Endothelial cell (in vitro differentiated cells): Measurements from ENCODE around the gene GATA1. TPM values are rescaled to one million over a fixed set of nuclear protein-coding genes. Genes with fewer than 3 reads are reported as not detected.
A peak's percentile ranks its signal among the peaks of the same experiment; 100 is the strongest.

Experiments used
- DNase-seq: peaks from one replicate; pipeline ENCODE4 v3.0.0; 2021; ENCODE audit warnings: low spot score
- H3K27ac Mint-ChIP-seq: one replicate; pipeline ENCODE4 v1.8.0; 2021; ENCODE audit warnings: mixed read lengths, inconsistent platforms; ENCODE audit not compliant: unreplicated experiment
- H3K27me3 Mint-ChIP-seq: one replicate; pipeline ENCODE4 v1.8.0; 2021; ENCODE audit warnings: mild to moderate bottlenecking, moderate library complexity, mixed read lengths, inconsistent platforms; ENCODE audit not compliant: unreplicated experiment
- H3K36me3 Mint-ChIP-seq: one replicate; pipeline ENCODE4 v1.8.0; 2021; ENCODE audit warnings: mild to moderate bottlenecking, low read depth, mixed read lengths, inconsistent platforms; ENCODE audit not compliant: unreplicated experiment
- H3K4me1 Mint-ChIP-seq: one replicate; pipeline ENCODE4 v1.8.0; 2021; ENCODE audit warnings: mild to moderate bottlenecking, mixed read lengths, inconsistent platforms; ENCODE audit not compliant: unreplicated experiment
- H3K4me3 Mint-ChIP-seq: one replicate; pipeline ENCODE4 v1.8.0; 2021; ENCODE audit warnings: mild to moderate bottlenecking, mixed read lengths, inconsistent platforms; ENCODE audit not compliant: unreplicated experiment
- H3K9me3 Mint-ChIP-seq: one replicate; pipeline ENCODE4 v1.8.0; 2021; ENCODE audit warnings: mixed read lengths, inconsistent platforms; ENCODE audit not compliant: unreplicated experiment
- total RNA-seq: library from RNA; stranded (reverse); fragmentation: NEBNext Ultra II Directional; extraction: Animal tissue kit (Norgen Biotek cat#: 25700); gene quantifications from one replicate; pipeline ENCODE4 v1.2.1, GENCODE V29; 2021; ENCODE audit not compliant: unreplicated experiment
- TF ChIP-seq, protein P1 (sequence below): fragments of 200-600 bp; sonication (generic); IDR thresholded peaks from one replicate; pipeline ENCODE4 v1.5.0; 2021; ENCODE audit warnings: antibody characterized with exemption; ENCODE audit not compliant: unreplicated experiment

Gene GATA1
- total RNA-seq, 1 donor from 2014 or later: not detected

DNA sequence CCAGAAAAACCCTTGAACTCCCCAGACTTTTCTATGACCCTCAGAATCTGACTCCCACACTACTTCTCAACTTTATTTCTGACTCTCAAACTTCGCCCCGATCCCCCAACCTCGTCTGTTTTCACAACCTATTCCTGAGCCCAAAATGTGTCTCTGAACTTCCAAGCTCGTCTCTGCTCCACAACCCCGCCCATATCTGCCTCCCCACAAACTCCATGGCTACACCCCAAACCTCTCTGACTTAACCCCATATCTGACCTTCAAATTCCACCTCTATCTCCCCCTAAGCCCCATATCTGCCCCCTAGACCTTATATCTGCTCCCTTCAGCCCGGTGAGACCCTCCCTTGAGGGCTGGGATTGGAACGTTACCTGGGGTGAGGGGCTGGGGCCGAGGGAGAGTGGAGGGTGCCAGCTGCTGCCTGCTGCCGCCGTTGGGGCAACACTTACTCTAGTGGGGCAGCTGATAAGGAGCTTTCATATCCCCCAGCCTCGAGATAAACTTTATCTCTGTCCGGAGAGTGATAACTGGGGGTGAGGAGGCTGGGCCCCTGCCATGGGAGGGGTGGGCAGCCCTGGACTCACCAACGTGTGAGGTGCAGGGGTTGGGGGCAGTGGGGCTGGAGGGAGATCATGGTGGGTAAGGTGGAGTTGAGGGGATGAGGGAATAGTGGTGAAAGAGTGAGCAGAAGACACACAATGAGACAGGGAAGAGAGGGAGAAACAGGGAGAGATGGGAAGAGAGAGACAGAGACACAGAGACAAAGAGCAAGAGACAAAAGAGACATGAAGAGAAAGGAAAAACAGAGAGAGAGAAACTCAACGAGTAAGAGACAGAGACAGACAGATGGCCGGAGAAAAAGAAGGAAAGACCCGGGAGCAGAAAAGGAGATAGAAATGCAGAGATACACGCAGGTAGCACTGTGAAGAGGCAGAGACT is 1.4 kb downstream of the GATA1 start:
- H3K36me3 Mint-ChIP-seq: no peaks in the 10 kb centered on the region
- H3K27me3 Mint-ChIP-seq: peaks cover 4% of the 10 kb centered on the region
- H3K4me1 Mint-ChIP-seq: no peaks in the 10 kb centered on the region
- no peak overlapping the region for H3K4me3 Mint-ChIP-seq
- peak overlapping the region; percentile 55 for H3K27ac Mint-ChIP-seq
- DNase-seq: no peak
- no peaks in the 10 kb centered on the region for H3K9me3 Mint-ChIP-seq
- TF ChIP-seq, protein P1, sequence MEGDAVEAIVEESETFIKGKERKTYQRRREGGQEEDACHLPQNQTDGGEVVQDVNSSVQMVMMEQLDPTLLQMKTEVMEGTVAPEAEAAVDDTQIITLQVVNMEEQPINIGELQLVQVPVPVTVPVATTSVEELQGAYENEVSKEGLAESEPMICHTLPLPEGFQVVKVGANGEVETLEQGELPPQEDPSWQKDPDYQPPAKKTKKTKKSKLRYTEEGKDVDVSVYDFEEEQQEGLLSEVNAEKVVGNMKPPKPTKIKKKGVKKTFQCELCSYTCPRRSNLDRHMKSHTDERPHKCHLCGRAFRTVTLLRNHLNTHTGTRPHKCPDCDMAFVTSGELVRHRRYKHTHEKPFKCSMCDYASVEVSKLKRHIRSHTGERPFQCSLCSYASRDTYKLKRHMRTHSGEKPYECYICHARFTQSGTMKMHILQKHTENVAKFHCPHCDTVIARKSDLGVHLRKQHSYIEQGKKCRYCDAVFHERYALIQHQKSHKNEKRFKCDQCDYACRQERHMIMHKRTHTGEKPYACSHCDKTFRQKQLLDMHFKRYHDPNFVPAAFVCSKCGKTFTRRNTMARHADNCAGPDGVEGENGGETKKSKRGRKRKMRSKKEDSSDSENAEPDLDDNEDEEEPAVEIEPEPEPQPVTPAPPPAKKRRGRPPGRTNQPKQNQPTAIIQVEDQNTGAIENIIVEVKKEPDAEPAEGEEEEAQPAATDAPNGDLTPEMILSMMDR: no peak

DNA sequence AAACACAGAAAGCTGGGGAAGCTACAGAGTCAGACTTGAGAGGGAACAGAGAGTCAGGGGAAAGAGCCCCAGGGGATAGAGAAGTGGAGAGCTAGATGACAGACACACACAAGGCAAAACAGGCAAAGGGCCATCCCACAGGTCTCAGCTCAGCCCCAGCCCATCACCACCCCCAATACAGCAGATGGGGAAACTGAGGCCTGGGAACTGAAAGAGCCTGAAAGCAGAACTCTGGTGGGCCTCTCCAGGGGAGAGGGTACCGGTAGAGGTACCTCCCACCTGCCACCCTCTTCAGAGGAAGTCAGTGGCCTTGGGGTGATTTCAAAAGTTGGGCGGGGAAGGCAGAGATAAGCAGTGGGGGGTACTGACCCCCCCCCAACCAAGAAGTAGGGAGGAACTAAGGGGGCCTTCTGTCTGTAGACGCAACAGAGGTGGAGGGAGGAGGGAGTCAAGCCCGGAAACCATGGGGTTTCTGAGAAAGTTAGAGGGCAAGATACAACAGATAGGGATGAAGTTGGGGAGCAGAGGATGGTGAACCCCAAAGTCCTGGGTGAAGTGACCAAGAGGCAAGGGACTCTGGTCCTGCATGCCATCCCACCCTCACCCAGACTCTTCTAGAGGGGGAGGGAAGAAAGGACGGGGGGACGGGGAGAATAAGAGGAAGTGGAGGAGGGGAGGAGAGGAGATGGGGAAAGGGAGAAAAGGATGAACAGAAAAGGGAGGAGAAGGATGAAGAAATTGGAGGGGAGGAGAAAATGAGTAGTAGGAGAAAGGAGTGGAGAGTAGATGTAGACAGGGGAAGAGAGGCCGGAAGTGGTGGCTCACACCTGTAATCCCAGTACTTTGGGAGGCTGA is 3.2 kb downstream of the GATA1 start:
- DNase-seq: no peak
- Mint-ChIP-seq H3K27me3 (peaks cover 2% of the 10 kb centered on the region), H3K4me3 (no peak overlapping the region), H3K9me3 (no peaks in the 10 kb centered on the region), H3K27ac (no peak overlapping the region), H3K4me1 (peaks cover 2% of the 10 kb centered on the region), H3K36me3 (no peaks in the 10 kb centered on the region)
- TF ChIP-seq, protein P1: no peak

DNA sequence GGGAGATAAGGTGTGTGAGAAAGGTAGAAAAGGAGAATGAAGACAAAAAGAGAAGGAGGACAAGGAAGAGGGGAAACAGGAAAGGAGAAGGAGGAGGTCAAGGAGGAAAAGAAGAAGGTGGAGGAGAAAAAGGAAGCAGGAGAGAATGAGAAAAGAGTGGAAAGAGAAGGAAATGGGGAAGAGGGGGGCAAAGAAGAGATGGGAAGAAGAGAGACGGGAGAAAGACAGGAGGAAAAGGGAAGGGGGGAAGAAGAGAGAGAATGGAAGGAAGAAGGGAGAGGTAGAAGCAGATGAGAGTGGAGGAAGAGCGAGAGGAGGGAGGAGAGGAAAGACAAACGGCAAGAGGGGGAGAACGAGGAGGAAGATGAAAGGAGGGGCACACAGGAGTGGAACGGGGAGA is 4.1 kb downstream of the GATA1 start:
- Mint-ChIP-seq H3K27ac (no peak overlapping the region), H3K27me3 (peaks cover 2% of the 10 kb centered on the region), H3K36me3 (no peaks in the 10 kb centered on the region), H3K4me3 (no peak overlapping the region), H3K9me3 (no peaks in the 10 kb centered on the region), H3K4me1 (peaks cover 6% of the 10 kb centered on the region)
- TF ChIP-seq, protein P1: no peak
- DNase-seq: no peak

DNA sequence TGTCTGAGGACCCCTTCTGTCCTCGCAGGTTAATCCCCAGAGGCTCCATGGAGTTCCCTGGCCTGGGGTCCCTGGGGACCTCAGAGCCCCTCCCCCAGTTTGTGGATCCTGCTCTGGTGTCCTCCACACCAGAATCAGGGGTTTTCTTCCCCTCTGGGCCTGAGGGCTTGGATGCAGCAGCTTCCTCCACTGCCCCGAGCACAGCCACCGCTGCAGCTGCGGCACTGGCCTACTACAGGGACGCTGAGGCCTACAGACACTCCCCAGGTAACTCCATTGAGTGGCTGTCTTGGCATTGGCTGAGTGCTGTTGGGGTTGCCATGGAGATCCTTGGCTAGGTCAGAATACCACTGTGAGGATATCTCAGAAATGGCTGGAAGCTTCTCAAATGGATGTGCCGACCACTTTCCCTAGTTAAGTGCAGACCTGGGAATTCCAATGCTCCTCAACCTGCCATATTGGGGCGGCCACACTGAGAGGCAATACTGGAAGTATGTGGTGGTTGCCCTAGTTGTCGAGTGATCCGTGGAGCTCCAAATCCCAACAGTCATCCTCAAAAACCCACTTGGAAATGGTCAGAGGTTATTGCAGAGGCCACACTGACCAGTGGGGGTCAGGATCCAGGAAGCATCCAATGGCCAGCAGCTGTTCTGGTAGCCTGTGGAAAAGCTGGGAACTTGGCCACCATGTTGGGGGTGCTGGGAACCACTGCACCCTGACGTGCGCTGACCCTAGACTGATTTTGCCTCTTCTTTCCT is 4.9 kb downstream of the GATA1 start:
- H3K4me1 Mint-ChIP-seq: peaks cover 6% of the 10 kb centered on the region
- H3K27ac Mint-ChIP-seq: no peak overlapping the region
- H3K9me3 Mint-ChIP-seq: no peaks in the 10 kb centered on the region
- H3K27me3 Mint-ChIP-seq: peaks cover 1% of the 10 kb centered on the region
- TF ChIP-seq, protein P1: no peak
- H3K4me3 Mint-ChIP-seq: no peak overlapping the region
- H3K36me3 Mint-ChIP-seq: no peaks in the 10 kb centered on the region
- no peak for DNase-seq
